ENCODE data around the gene SPOCK3. TPM values are rescaled to one million over a fixed set of nuclear protein-coding genes. Genes with fewer than 3 reads are reported as not detected.

The SPOCK3 gene
- total RNA-seq, 1 experiment from 2014 or later, result 0.24 TPM

- ChIA-PET CTCF (no interaction called here), POLR2A (no interaction called here)
- no peaks in the 10 kb centered on the region for H3K27me3 Mint-ChIP-seq (ENCODE audit: low read depth)
- no peak overlapping the region for H3K4me3 Mint-ChIP-seq
- no peaks in the 10 kb centered on the region for H3K9me3 Mint-ChIP-seq
- no peak overlapping the region for H3K27ac Mint-ChIP-seq
- TF ChIP-seq MYBL2 (CRISPR knock-in tag; IDR thresholded peaks at IDR 0.05) (no peak), PRDM15 (CRISPR knock-in tag; IDR thresholded peaks at IDR 0.05) (no peak), ETV6 (CRISPR knock-in tag; IDR thresholded peaks at IDR 0.05) (no peak), CTCF (IDR thresholded peaks at IDR 0.05) (no peak), STAT6 (CRISPR knock-in tag; conservative IDR thresholded peaks at IDR 0.05; ENCODE audit: low read depth) (no peak), MAX (CRISPR knock-in tag; IDR thresholded peaks at IDR 0.05) (no peak), ZNF512 (CRISPR knock-in tag; IDR thresholded peaks at IDR 0.05; ENCODE audit: borderline replicate concordance) (no peak), FOXP1 (CRISPR knock-in tag; IDR thresholded peaks at IDR 0.05; ENCODE audit: borderline replicate concordance) (no peak), NR2C2 (CRISPR knock-in tag; IDR thresholded peaks at IDR 0.05) (no peak), ZNF138 (CRISPR knock-in tag; conservative IDR thresholded peaks at IDR 0.05) (no peak), CREB1 (CRISPR knock-in tag; IDR thresholded peaks at IDR 0.05) (no peak), CREM (CRISPR knock-in tag; IDR thresholded peaks at IDR 0.05) (no peak), ZNF263 (CRISPR knock-in tag; IDR thresholded peaks at IDR 0.05; ENCODE audit: low read depth) (no peak), ATF6 (CRISPR knock-in tag; IDR thresholded peaks at IDR 0.05) (no peak), NR1H2 (CRISPR knock-in tag; IDR thresholded peaks at IDR 0.05) (no peak), ZMAT4 (CRISPR knock-in tag; IDR thresholded peaks at IDR 0.05) (no peak), IRF2 (CRISPR knock-in tag; IDR thresholded peaks at IDR 0.05; ENCODE audit: borderline replicate concordance, low read depth) (no peak), TP53 (CRISPR knock-in tag; IDR thresholded peaks at IDR 0.05) (no peak)
- DNase-seq (ENCODE audit: low spot score) (no peak), ATAC-seq (no peak)
- H3K4me1 Mint-ChIP-seq, result peaks cover 13% of the 10 kb centered on the region
- H3K36me3 Mint-ChIP-seq, result no peaks in the 10 kb centered on the region
Observed at GRCh38 chr4:167222099-167222498, 12.2 kb downstream of the SPOCK3 start.

Measured in WTC11 (cell line).